HG02571 (cell line): ENCODE data around the gene CADM4.
"Not testable (repeated sequence)": the region's sequence is repeated elsewhere in the genome, so short reads cannot be mapped to it uniquely, and the experiment has no call there.

Experiments
- ATAC-seq: cut with Tn5 transposase; IDR thresholded peaks from one replicate; pipeline ENCODE4 v1.9.1; 2021; ENCODE audit warnings: mild to moderate bottlenecking, moderate library complexity; ENCODE audit not compliant: unreplicated experiment

The CADM4 gene

GRCh38 chr19:43664018-43664417 lies 24.4 kb upstream of the CADM4 start:
- no peak for ATAC-seq

- no peak for ATAC-seq
Measured at GRCh38 chr19:43662487-43662886, 22.8 kb upstream of the CADM4 start.

GRCh38 chr19:43660971-43661360 lies 21.3 kb upstream of the CADM4 start:
- no peak for ATAC-seq

- ATAC-seq = no peak
Measured at GRCh38 chr19:43660301-43660970, 20.8 kb upstream of the CADM4 start.

GRCh38 chr19:43658494-43658893 lies 18.8 kb upstream of the CADM4 start:
- no peak for ATAC-seq

- ATAC-seq = no peak
Measured at GRCh38 chr19:43658001-43658400, 18.4 kb upstream of the CADM4 start.

- no peak for ATAC-seq
Measured at GRCh38 chr19:43656436-43656835, 16.8 kb upstream of the CADM4 start.

GRCh38 chr19:43652546-43652874 lies 12.9 kb upstream of the CADM4 start:
- ATAC-seq = no peak

- ATAC-seq = no peak
Measured at GRCh38 chr19:43651758-43652545, 12.3 kb upstream of the CADM4 start.

- not testable (repeated sequence) for ATAC-seq
Measured at GRCh38 chr19:43650276-43650675, 10.6 kb upstream of the CADM4 start.

- ATAC-seq = no peak
Measured at GRCh38 chr19:43649514-43649913, 9.9 kb upstream of the CADM4 start.

GRCh38 chr19:43648633-43649032 lies 9.0 kb upstream of the CADM4 start:
- no peak for ATAC-seq

- no peak for ATAC-seq
Measured at GRCh38 chr19:43644181-43644580, 4.5 kb upstream of the CADM4 start.

GRCh38 chr19:43643326-43643725 lies 3.7 kb upstream of the CADM4 start:
- ATAC-seq = no peak

- no peak for ATAC-seq
Measured at GRCh38 chr19:43642531-43642930, 2.9 kb upstream of the CADM4 start.

- ATAC-seq = no peak
Measured at GRCh38 chr19:43641333-43641732, 1.7 kb upstream of the CADM4 start.

GRCh38 chr19:43640424-43640757 lies 741 bp upstream of the CADM4 start:
- ATAC-seq = no peak

GRCh38 chr19:43638995-43639518 lies 593 bp downstream of the CADM4 start:
- ATAC-seq = no peak

GRCh38 chr19:43638214-43638994 lies 1.2 kb downstream of the CADM4 start:
- ATAC-seq = no peak

- ATAC-seq = no peak
Measured at GRCh38 chr19:43636121-43636683, 3.4 kb downstream of the CADM4 start.

GRCh38 chr19:43635561-43635940 lies 4.1 kb downstream of the CADM4 start:
- ATAC-seq = not testable (repeated sequence)
